GM18861 (cell line): ENCODE measurements around the gene POU5F1.
"Not testable (repeated sequence)": the region's sequence is repeated elsewhere in the genome, so short reads cannot be mapped to it uniquely, and the experiment has no call there.

Experiments used
- ATAC-seq: cut with Tn5 transposase; IDR thresholded peaks from one replicate; pipeline ENCODE4 v1.9.1; 2021; ENCODE audit not compliant: unreplicated experiment

The POU5F1 gene

DNA sequence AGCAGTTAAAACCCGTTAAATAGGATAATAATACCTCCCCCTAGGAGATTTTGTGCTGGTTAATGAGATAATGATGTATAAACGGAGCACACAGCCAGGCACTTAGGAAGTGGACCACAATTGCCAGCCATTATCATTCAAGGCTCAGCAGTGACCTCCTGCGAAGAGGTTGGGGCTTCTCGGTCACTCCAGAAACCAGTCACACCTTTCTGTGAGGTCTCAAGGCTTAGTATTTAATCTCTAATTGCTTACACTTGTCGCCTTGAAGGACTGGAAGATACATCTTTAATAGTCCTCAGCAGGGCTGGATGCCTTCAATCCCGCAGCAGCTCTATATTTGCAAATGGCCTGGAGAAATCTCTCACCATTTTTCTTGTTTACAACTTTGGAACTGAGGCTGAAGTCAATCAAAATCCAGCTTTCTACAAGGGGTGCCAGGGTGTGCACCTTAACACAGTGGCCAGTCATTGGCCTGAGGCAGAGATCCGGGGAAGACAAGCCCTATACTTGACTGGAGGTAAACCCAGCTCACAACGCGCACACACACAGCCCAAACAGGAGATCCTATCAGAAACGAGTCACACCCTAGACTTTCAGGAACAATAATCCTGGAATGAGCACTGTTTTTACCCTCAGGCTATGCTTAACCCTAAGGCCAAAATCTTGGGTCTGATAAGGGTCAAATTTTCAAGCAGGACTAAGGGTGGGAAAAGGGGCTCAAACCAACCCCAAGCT is 1.2 kb downstream of the POU5F1 start:
- no peak for ATAC-seq

DNA sequence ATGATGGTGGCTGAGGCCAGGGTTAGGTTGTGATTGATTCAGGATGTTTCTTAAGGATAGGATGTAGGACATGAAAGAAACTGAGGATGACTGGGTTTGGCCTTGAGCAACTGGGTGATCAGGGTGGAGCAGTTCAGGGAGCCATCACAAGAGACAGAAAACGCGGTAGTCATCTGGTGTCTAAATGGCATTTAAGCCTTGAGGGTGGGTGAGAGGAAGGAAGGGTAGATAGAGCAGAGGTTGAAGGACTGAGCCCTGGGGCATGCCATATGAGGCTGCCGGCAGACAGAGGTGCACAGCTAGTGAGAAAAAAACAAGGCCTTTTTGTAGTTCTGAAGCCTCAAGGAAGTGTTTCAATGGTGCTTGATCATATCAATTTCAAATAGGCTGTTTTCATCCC is 1.9 kb downstream of the POU5F1 start:
- no peak for ATAC-seq

DNA sequence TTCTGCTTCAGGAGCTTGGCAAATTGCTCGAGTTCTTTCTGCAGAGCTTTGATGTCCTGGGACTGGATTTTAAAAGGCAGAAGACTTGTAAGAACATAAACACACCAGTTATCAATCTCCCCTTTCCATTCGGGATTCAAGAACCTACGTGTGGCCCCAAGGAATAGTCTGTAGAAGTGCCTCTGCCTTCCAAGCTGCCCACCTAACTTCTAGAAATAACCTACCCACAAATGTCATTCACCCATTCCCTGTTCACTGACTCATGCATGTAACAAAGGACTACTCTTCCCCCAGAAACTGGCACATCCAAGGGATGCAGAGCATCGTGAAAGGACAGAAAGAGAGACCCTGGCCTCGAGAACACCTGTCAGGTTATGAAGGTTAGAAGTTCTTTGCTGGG is 4.5 kb downstream of the POU5F1 start:
- no peak for ATAC-seq

DNA sequence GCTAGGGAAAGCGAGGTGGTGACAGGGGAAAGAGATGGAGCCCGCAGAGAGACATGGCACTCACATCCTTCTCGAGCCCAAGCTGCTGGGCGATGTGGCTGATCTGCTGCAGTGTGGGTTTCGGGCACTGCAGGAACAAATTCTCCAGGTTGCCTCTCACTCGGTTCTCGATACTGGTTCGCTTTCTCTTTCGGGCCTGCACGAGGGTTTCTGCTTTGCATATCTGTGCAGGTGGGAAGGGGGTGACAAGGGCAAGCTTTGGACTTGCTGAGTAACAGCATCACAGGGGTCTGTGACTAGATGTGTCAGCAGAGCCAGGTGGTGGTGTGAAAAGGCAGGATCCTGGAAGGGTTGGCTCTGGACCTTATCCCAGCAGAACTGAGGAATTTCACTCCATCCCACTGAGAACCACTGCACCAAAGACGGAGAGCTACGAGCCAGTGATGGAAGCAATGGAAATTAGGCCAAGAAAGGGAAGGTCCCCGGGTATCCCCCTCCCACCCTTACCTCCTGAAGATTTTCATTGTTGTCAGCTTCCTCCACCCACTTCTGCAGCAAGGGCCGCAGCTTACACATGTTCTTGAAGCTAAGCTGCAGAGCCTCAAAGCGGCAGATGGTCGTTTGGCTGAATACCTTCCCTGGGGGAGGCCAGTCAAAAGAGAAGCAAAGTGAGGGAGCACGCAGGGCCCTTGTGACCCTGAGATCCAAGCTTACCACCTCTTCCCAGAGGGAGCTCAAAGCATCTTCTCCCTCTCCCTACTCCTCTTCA is 5.2 kb downstream of the POU5F1 start:
- peak; percentile 62 for ATAC-seq

DNA sequence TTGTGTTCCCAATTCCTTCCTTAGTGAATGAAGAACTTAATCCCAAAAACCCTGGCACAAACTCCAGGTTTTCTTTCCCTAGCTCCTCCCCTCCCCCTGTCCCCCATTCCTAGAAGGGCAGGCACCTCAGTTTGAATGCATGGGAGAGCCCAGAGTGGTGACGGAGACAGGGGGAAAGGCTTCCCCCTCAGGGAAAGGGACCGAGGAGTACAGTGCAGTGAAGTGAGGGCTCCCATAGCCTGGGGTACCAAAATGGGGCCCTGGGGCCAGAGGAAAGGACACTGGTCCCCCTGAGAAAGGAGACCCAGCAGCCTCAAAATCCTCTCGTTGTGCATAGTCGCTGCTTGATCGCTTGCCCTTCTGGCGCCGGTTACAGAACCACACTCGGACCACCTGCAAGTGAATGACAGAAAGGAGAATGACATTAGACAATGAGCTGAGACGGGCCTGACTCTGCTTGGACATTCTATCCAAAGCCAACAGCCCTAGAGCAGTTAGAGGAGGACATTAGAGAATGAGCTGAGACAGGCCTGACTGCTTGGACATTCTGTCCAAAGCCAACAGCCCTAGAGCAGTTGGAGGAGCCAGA is 5.9 kb downstream of the POU5F1 start:
- not testable (repeated sequence) for ATAC-seq

- ATAC-seq, result no peak
These were observed 6.6 kb downstream of the POU5F1 start for GRCh38 chr6:31163922-31164321.

GRCh38 chr6:31162463-31163165 is 7.9 kb downstream of the POU5F1 start:
- ATAC-seq, result no peak

GRCh38 chr6:31161216-31162126 is 9.0 kb downstream of the POU5F1 start:
- no peak for ATAC-seq

DNA sequence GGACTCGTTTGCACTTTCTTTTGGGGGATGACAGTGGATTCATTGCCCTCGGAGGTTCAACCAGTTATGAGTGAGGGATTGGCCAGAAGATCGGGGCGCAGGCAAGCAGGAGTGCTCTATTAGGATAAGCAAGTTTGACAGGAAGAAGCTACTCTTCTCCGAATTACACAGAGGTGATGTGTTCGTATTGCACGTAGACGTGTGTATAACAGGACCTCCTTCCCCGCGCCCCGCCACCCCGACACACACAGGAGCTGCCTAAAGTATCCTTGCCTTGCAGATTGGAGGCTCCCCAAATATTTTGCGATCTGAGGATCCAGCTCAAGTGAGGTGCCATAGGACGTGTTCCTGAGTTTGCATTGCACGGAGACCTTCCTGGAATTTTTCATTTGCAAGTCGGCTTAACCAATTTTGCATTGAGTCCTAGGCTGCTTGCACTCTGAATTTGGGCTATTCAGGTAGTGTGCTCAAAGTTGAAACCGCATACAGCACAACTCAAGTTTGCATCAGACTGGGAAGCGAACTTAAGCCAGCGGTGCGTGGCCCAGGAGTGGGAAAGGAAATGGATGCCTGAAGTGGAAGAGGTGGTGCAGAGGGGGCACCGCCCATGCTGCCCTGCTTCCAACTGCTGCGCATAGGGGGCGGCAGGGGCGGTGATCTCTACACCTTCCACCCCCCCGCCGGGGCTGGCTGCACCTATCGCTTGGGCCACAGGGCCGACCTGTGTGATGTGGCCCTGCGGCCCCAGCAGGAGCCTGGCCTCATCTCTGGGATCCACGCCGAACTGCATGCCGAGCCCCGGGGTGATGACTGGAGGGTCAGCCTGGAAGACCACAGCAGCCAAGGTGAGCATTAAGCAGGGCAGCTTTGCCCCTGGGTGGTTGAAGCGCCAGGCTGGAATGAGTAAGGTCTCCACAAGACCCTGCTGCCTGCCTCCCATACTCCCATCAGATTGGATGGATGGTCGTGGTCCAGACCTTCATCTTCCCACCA is 11.3 kb downstream of the POU5F1 start:
- ATAC-seq, result no peak

DNA sequence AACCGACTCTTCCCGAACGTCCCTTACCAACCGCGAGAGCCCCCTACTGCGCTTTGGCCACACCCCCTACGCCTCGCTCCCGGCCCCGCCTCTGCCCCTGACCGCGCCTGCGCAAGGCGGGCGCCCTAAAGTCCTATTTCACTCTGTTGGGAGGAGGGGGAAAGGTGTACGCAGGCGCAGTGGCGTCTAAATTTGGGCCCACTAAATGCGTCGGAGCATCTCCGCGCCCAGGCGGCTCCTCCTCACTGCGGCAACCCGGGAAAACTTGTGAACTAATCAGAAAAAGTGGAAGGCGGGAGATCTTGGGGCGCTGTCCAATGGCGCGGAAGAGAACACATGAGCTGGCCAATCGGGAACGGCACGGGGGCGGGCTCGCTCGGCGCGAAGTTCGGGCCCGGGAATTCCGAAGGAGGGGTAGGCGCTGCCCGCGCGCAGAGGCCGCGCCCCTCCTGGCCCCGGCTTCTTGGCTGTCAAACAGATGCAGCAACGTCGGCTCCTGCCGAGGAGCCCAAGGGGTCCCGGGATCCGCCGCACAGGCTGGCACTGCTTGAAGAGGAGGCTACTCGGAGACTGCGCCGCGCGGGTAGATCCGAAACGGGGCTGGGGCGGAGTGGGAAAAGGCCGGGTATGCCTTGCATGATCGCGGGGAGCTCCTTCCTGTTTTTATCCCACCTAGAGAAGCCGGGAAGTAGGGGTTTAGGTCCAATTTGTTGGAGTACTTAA is 12.2 kb downstream of the POU5F1 start, which contains the start of gene TCF19:
TCF19 (plus strand) TSS at position 450 of the 723 bp plus-strand sequence. CDS start 881 bp downstream, outside the sequence.
- ATAC-seq, result peak; percentile 84

GRCh38 chr6:31157513-31158139 is 12.9 kb downstream of the POU5F1 start, which contains the start of gene CCHCR1:
Gene CCHCR1, minus strand, starts transcription at chr6:31157802. Its CDS starts 202 bp downstream, at chr6:31157600.
- ATAC-seq, result no peak

- no peak for ATAC-seq
These were observed 13.8 kb downstream of the POU5F1 start for GRCh38 chr6:31156641-31157040.

DNA sequence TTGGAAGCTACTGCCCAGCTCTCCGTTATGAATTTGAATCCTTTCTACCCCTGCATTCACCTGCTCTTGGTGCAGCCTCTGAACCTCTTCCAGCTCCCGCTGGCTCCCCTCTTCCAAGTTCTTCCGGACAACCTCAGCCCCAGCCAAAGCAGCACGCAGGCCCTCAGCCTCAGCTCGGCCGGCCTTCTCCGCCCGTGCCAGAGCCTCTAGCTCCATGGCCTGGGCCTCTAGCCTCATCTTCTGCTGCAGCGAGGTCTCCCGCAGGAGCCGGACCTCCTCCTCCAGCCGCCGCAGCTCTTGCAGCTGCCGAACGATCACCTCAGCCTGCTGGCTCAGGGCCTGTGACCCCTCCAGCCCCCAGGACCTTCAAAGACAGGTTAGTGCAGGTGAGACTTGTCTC is 16.0 kb downstream of the POU5F1 start:
- ATAC-seq, result no peak

DNA sequence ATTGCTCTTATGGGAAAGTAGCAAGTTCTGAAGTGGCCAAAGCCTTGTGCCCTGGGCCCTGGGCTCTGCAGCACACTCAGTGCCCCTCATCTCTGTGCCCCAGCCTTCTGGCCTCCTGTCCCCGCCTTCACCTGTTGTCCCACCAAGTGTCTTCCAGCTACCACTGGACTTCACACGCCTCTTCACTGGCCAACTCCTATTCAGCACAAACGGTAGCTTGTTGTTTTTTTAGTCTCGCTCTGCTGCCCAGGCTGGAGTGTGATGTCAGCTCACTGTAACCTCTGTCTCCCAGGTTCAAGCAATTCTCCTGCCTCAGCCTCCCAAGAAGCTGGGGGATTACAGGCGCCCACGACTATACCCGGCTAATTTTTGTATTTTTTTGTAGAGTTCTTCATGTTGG is 17.7 kb downstream of the POU5F1 start:
- ATAC-seq, result no peak

GRCh38 chr6:31149827-31150447 is 20.5 kb downstream of the POU5F1 start:
- ATAC-seq, result no peak

DNA sequence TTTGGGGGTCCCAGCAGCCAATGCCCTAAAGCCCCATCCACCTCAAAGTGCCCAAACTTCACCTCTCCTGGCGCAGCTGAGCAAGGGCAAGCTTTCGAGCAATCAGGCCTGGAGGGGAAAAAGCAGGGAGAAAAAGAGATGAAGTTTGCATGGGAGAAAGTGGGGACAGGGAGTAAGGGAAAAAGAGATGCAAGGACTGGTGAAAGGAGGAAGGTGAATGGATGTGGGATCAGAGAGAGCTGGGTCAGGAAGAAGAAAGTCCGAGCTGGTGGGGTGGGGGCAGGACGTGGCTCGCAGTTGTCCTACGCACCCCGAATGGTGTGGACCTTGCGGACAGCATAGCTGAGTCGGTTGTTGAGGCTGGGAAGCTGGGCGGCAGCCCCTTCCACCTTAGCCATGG is 25.1 kb downstream of the POU5F1 start:
- no peak for ATAC-seq

DNA sequence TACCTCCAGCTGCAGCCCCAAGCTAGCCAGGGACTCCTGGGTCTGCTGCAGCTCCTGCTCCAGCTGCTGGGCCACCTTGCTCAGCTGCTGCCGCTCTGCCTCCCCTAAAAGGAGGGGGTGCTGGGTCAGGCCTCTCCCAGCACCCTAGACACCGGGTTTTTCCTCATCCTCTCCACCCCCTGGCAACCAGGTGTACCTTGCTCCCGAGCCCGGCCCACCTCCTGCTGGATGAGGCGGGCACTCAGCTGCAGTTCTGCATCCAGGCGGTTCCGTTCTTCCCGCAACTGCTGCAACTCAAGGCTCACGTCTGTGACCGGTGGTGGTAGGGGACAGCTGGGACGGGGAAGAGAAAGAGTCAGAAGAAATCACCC is 25.5 kb downstream of the POU5F1 start:
- no peak for ATAC-seq
